HG02840 (cell line): Measurements from ENCODE around the gene CDC14B.
"Not testable (repeated sequence)": the region's sequence is repeated elsewhere in the genome, so short reads cannot be mapped to it uniquely, and the experiment has no call there.

Experiments used
- ATAC-seq: cut with Tn5 transposase; IDR thresholded peaks from one replicate; pipeline ENCODE4 v1.9.1; 2021; ENCODE audit warnings: mild to moderate bottlenecking, moderate library complexity, moderate number of reproducible peaks; ENCODE audit not compliant: unreplicated experiment, low FRiP score

CDC14B gene

DNA sequence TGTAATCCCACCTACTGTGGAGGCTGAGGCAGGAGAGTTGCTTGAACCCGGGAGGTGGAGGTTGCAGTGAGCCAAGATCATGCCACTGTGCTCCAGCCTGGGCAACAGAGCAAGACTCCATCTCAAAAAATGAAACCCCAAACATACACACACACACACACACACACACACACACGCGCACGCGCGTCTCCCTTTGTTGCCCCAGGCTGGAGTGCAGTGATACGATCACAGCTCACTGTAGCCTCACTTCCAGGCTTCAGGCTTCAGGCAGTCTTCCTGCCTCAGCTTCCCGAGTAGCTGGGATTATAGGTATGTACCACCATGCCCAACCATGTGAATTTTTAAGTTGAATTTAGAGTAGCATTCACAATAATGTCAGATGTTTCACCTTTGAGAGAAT is 13.9 kb upstream of the CDC14B start:
- not testable (repeated sequence) for ATAC-seq

DNA sequence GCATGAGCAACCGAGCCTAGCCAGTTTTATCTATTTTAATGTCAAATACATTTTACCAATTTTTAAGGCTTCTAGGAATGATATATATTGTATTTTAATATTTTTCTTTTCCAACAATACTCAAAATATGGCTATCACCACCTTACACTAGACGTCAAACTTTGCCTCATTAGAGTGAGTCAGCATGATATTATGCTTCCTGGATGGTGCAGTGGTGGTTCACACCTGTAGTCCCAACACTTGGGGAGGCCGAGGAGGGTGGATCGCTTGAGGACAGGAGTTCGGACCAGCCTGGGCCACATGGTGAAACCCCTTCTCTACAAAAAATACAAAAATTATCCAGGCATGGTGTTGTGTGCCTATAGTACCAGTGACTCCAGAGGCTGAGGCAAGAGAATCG is 7.3 kb upstream of the CDC14B start:
- no peak for ATAC-seq

- no peak for ATAC-seq
Observed at GRCh38 chr9:96621618-96622017, 2.0 kb upstream of the CDC14B start.

- ATAC-seq, result no peak
Observed at GRCh38 chr9:96620832-96621269, 1.2 kb upstream of the CDC14B start.

- ATAC-seq, result no peak
Observed at GRCh38 chr9:96620181-96620514, 505 bp upstream of the CDC14B start.

DNA sequence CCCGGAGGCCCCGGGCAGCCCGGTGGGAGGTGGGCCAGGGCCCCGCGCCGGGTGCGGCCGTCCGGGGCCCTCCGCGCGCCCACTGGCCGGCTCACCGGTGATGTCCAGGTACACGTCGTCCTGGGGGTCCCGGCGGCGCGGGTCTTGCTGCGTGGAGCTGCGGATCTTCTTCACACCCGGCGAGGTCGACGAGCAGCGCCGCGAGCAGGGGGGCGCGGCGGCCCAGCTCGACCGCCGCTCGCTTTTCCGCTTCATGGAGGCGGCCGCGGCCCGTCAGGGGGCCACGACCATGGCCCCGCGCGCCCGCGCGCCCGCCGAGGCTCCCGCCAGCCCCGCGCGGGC is 548 bp downstream of the CDC14B start:
- no peak for ATAC-seq

DNA sequence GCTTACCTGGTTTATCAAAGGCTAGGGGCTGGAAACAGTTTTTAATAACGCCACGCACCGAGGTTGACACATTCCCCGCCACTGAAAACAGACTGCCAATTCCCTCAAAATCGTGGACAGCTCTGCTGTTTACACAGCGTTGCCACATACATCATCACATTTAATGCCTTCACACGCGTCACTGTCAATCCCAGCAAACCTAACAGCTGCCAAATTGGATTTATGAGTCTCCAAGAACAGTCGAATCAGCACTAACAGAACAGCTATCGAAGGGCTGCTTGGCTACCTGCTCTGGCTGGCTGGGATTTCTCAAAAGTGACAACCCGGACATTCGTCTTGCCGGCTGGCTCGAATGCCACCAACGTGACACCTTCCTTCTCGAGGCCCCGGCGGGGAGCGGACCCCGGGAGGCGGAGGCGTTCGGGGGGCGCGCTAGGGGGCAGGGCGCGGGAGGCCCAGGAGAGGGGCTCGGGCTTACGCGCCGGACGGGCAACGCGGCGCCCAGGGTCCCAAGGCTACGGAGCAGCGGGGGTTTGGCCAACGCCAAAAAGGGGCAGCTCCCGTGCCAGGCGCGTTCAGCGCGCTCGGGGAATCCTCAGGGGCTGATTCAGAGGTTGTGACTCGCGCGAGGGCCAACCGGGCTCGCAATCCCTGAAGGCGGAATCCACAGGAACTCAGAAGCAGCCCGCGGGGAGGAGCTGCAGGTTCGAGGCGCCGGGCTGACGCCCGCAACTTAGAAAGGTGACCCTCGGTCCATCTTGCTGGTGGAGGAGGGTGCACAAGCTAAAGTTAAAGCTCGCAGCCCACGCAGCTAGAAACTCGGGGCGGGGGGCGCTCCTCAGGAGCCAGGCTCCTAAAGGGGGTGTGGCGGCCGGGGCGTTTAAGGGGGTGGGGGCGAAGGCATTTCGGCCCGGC is 1.2 kb downstream of the CDC14B start:
- ATAC-seq, result no peak

DNA sequence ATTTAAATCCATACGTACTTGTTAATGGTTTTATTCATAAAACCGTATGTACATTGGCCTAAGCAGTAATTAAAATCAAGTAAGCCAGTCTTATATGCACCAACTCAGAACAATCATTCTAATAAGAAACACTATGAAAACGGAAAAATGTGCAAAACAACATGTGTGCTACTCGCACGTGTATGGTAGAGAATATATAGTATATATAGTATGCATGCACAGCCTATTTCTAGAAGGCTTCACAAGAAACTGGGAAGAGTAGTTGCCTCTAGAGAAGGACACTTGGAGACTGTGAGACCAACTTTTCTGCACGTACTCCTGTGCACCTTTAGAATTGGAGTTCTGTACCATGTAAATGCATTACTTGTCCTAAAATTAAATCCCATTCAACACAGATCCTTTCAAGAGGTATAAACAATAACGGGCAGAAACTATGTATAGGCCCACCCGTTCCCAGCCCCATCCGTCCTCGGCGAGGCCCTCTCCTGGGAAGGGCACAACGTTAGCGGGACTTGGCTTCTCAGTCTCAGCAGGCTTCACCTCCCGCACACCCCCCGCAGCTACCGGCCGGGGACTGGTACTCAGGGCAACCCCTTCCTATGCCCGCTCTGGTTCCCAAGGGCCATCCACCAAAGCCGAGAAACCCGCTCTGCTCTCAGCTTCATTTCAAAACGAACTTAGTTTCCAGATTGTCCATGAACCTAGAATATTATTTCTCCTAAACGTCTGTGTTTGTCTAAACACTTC is 2.0 kb downstream of the CDC14B start:
- no peak for ATAC-seq

DNA sequence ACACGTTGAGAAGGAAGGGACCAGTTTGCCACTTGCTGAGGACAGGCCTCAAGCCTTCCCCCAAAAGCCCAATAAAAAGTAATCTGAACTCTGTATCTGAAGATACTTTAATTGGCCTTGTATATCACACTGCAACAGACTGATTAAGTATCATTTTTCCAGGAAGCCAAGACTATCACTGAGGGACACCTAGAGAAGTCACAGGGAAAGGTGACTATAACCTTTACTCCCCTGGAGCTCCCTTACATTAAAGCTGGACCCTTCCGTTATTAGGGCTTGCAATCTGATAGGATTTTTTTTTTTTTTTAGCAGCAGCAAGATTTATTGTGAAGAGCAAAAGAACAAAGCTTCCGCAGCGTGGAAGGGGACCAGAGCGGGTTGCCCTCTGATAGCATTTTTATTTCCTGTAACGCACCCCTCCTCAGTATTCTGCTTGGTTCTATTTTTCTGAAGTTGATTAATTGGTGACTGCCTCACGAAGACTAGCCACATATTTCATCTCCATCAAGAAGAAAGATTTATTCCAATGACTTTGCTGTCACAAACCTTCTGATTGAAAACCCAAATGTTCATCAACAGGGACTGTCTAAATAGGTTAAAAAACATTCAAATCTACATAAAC is 2.7 kb downstream of the CDC14B start:
- no peak for ATAC-seq

DNA sequence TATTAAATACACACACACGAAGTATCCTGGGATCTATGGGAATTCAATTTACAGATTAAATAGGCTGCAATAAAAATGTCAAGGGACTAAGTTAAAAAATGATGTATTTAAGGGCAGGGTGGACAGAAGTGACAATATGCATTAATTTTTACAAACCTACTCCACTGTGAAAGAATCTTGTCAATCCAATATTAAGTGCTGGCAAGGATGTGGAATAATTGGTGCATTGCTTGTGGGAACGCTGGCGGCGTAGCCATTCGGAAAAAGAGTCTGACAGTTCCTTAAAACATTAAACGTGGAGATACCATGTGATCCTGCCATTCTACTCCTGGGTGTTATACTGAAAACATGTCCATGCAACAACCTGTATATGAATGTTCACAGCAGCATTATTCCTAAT is 4.2 kb downstream of the CDC14B start:
- no peak for ATAC-seq

DNA sequence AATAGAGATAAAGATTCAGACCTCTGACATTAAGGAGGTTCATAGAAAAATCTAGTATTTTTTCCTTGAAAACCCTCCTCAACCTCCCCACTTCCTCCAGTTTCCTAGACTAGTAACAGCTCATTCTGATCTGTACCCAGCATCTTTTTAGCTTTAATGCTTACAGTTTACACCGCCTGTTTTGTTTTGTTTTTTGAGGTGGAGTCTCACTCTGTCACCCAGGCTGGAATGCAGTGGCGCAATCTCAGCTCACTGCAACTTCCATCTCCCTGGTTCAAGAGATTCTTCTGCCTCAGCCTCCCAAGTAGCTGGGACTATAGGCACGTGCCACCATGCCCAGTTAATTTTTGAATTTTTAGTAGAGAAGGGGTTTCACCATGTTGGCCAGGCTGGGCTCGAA is 5.0 kb downstream of the CDC14B start:
- not testable (repeated sequence) for ATAC-seq

GRCh38 chr9:96612966-96613589 is 6.6 kb downstream of the CDC14B start:
- ATAC-seq, result no peak

DNA sequence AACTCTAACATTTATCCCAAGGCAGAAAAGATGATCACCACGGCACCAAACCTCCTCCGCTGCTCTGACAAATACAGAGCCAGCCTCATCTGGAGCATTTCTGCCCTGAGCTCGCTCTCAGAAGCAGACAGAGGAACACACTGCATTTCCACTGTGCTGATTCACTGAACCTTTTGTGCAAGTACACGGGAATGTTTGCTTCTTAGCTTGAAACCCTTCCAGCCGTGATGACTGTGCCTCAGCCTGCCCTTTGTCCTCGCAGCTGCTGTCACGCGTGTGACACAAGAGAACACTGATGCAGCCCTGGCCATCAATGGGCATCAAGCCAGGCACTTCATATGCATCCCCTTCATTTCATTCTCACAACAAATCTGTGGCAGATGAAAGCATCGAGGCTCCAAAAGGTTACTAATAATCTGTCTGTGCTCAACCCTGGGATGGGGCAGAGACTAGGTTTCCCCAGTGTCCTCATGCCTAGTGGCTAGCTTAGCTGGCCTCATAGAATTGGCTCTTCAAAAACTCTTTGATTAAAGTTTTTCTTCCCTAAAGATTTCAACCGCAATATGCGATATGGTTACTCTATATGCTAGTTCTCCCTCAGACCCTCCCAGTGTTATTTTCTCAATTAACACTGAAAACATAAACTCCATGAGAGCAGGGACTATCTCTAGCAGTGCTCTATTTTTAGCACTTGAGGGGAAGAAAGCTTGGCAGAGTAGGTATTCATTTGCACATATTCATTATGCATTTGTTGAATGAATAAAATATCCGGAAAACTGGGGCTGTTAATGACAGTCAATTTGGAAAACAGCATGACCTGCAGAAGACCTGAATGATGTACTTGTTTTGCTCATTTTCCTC is 7.3 kb downstream of the CDC14B start:
- no peak for ATAC-seq

GRCh38 chr9:96611302-96611701 is 8.3 kb downstream of the CDC14B start:
- ATAC-seq, result no peak

DNA sequence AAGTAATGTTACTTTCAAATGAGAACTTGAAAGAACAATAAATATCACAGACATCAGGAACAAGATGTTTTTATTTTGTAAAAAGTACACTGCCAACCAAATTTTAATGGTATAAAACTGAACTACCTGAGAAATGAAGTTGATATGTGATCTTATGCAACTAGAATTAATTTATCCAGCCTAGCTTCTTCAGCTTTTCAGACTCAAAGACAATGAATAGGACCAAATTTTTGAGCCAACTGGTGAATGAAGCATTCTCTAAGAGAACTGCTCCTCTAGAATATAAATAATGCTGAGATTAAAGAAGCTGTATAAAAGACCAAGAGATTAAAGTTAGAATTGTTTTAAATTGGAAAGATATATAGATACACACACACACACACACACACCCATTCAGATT is 9.9 kb downstream of the CDC14B start:
- ATAC-seq, result no peak

- no peak for ATAC-seq
Observed at GRCh38 chr9:96607971-96608370, 11.7 kb downstream of the CDC14B start.

GRCh38 chr9:96605328-96605727 is 14.3 kb downstream of the CDC14B start:
- no peak for ATAC-seq

DNA sequence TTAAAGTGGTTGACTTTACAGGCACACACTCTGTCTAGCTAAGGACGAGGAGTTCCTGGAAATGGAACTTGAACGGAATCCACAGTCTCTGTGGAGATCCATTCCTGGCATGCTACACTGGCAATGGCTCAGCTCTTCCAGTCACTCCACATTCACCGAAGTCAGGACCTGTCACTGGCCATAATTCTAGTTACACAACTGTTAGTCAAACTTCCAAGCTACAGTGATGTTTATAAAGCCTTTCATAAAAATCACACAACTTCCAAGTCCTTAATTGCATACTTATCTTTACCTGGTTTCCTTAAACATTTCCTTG is 15.7 kb downstream of the CDC14B start:
- no peak for ATAC-seq

- no peak for ATAC-seq
Observed at GRCh38 chr9:96603305-96604003, 16.2 kb downstream of the CDC14B start.

DNA sequence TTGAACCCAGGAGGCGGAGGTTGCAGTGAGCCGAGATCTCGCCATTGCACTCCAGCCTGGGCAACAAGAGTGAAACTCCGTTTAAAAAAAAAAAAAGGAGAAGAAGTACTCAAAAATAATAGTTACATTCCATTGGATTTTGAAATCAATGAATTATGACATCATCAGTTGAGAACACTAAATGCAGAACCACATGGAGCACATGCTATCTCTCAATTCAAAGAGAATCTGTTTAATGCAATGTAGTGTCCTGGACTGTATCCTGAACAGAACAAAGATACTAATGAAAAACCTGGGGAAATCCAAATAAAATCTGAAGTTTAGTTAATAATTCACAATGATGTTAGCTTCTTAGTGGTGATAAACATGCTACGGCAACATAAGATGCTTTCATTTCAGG is 20.3 kb downstream of the CDC14B start:
- no peak for ATAC-seq
